HG03135 (cell line): ENCODE measurements around the gene CDH13.

Experiments used
- ATAC-seq: cut with Tn5 transposase; IDR thresholded peaks from one replicate; pipeline ENCODE4 v1.9.1; 2021; ENCODE audit warnings: mild to moderate bottlenecking, moderate library complexity; ENCODE audit not compliant: unreplicated experiment

CDH13 gene

GRCh38 chr16:83755391-83755790 is 1128.6 kb downstream of the CDH13 start:
- ATAC-seq, result no peak

- no peak for ATAC-seq
These were observed 1135.6 kb downstream of the CDH13 start for GRCh38 chr16:83762141-83762991.

- ATAC-seq, result no peak
These were observed 1136.2 kb downstream of the CDH13 start for GRCh38 chr16:83762992-83763358.

GRCh38 chr16:83768986-83769385 is 1142.2 kb downstream of the CDH13 start:
- ATAC-seq, result no peak

GRCh38 chr16:83769397-83770008 is 1142.7 kb downstream of the CDH13 start:
- ATAC-seq, result no peak

- ATAC-seq, result no peak
These were observed 1144.7 kb downstream of the CDH13 start for GRCh38 chr16:83771306-83771942.

GRCh38 chr16:83772806-83773205 is 1146.0 kb downstream of the CDH13 start:
- ATAC-seq, result no peak

GRCh38 chr16:83774066-83774465 is 1147.3 kb downstream of the CDH13 start:
- no peak for ATAC-seq

- no peak for ATAC-seq
These were observed 1150.2 kb downstream of the CDH13 start for GRCh38 chr16:83776944-83777343.

GRCh38 chr16:83779886-83780285 is 1153.1 kb downstream of the CDH13 start:
- ATAC-seq, result no peak

GRCh38 chr16:83785455-83785854 is 1158.7 kb downstream of the CDH13 start:
- no peak for ATAC-seq

GRCh38 chr16:83789642-83790401 is 1163.1 kb downstream of the CDH13 start:
- no peak for ATAC-seq

- ATAC-seq, result no peak
These were observed 1165.1 kb downstream of the CDH13 start for GRCh38 chr16:83791916-83792315.

- ATAC-seq, result no peak
These were observed 1165.6 kb downstream of the CDH13 start for GRCh38 chr16:83792391-83792790.

GRCh38 chr16:83793179-83793578 is 1166.4 kb downstream of the CDH13 start:
- ATAC-seq, result no peak

- no peak for ATAC-seq
These were observed 1168.2 kb downstream of the CDH13 start for GRCh38 chr16:83794860-83795554.

GRCh38 chr16:83797013-83797412 is 1170.2 kb downstream of the CDH13 start:
- ATAC-seq, result no peak

GRCh38 chr16:83799336-83799735 is 1172.6 kb downstream of the CDH13 start:
- no peak for ATAC-seq

GRCh38 chr16:83802135-83802534 is 1175.4 kb downstream of the CDH13 start:
- no peak for ATAC-seq

- no peak for ATAC-seq
These were observed 1175.9 kb downstream of the CDH13 start for GRCh38 chr16:83802554-83803205.
